NCI-H2029 treated with DMSO at 0.1 percent for 48 hours (cell line): Measurements from ENCODE around the gene PASD1.

Experiments
- DNase-seq: peaks from one replicate; lab custom pipeline; 2025; lab: John Stamatoyannopoulos, UW

PASD1 gene

GRCh38 chrX:151701531-151701930 is 138.1 kb downstream of the PASD1 start:
- DNase-seq, result no peak

- DNase-seq, result no peak
Observed at GRCh38 chrX:151702026-151702714, 138.7 kb downstream of the PASD1 start.

GRCh38 chrX:151702741-151703340 is 139.4 kb downstream of the PASD1 start:
- DNase-seq, result no peak

GRCh38 chrX:151703487-151703886 is 140.0 kb downstream of the PASD1 start:
- DNase-seq, result no peak

- DNase-seq, result no peak
Observed at GRCh38 chrX:151704041-151704663, 140.7 kb downstream of the PASD1 start.

- no peak for DNase-seq
Observed at GRCh38 chrX:151708821-151709220, 145.3 kb downstream of the PASD1 start.

GRCh38 chrX:151710457-151710856 is 147.0 kb downstream of the PASD1 start:
- no peak for DNase-seq

GRCh38 chrX:151711154-151711553 is 147.7 kb downstream of the PASD1 start:
- no peak for DNase-seq

- DNase-seq, result peak; percentile 47
Observed at GRCh38 chrX:151711787-151712186, 148.3 kb downstream of the PASD1 start.

GRCh38 chrX:151712253-151712652 is 148.8 kb downstream of the PASD1 start:
- no peak for DNase-seq

- DNase-seq, result no peak
Observed at GRCh38 chrX:151713849-151714248, 150.4 kb downstream of the PASD1 start.

- DNase-seq, result no peak
Observed at GRCh38 chrX:151714362-151714761, 150.9 kb downstream of the PASD1 start.

GRCh38 chrX:151715752-151716151 is 152.3 kb downstream of the PASD1 start, which contains the start of gene FATE1:
Gene FATE1, plus strand, starts transcription at chrX:151716035. Its CDS starts 85 bp downstream, at chrX:151716120.
- no peak for DNase-seq

- no peak for DNase-seq
Observed at GRCh38 chrX:151722241-151722846, 158.9 kb downstream of the PASD1 start.

- no peak for DNase-seq
Observed at GRCh38 chrX:151723156-151723760, 159.8 kb downstream of the PASD1 start.

GRCh38 chrX:151724563-151725337 is 161.3 kb downstream of the PASD1 start:
- DNase-seq, result no peak

- DNase-seq, result no peak
Observed at GRCh38 chrX:151725338-151725614, 161.8 kb downstream of the PASD1 start.
